ENCODE data around the gene AXL.

GRCh38 chr19:41274802-41275201, 55.8 kb downstream of the AXL start:
- TF ChIP-seq CTCF (IDR thresholded peaks at IDR 0.05): no peak
- no peak for TF ChIP-seq REST (IDR thresholded peaks at IDR 0.05; ENCODE audit: insufficient read depth in 1 of 2, low read depth in 2 of 2, low read length in 1 of 2)
- no peak for TF ChIP-seq POLR2AphosphoS5 (IDR thresholded peaks at IDR 0.05; ENCODE audit: low read depth, low read length)

Measured in Panc1 (cell line).